Fibroblast of lung (primary cell): ENCODE measurements around the gene DHODH.

Source experiments
- EZH2 ChIP-seq: IDR thresholded peaks from 2 replicates; pipeline ENCODE4 v1.5.1; 2012; ENCODE audit warnings: low read length, control low read depth, mild to moderate bottlenecking; ENCODE audit errors: missing control alignments
- TF ChIP-seq, protein P1 (sequence below), 2 donors: IDR thresholded peaks in 1 of 2; conservative IDR thresholded peaks in 1 of 2; 1 replicate in 1 of 2; 2 replicates in 1 of 2; pipeline ENCODE4 v1.5.1; 2011 to 2012; ENCODE audit warnings: low read length in 2 of 2, control low read depth in 1 of 2, inconsistent platforms in 1 of 2, low read depth in 1 of 2, mild to moderate bottlenecking in 1 of 2

DNA sequence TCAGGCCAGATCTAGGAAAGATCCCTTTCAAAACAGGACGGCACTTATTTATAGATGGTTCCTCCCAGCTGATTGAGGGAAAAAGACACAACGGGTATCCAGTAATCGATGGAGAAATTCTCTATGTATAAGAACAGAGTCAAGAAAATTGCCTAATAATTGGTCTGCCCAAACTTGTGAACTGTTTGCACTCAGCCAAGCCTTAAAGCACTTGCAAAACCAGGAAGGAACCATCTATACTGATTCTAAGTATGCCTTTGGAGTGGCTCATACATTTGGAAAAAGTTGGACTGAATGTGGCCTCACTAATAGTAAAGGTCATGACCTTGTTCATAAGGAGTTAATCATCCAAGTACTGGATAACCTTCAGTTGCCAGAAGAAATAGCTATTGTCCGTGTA, 60.4 kb downstream of the DHODH start:
- TF ChIP-seq, protein P1, sequence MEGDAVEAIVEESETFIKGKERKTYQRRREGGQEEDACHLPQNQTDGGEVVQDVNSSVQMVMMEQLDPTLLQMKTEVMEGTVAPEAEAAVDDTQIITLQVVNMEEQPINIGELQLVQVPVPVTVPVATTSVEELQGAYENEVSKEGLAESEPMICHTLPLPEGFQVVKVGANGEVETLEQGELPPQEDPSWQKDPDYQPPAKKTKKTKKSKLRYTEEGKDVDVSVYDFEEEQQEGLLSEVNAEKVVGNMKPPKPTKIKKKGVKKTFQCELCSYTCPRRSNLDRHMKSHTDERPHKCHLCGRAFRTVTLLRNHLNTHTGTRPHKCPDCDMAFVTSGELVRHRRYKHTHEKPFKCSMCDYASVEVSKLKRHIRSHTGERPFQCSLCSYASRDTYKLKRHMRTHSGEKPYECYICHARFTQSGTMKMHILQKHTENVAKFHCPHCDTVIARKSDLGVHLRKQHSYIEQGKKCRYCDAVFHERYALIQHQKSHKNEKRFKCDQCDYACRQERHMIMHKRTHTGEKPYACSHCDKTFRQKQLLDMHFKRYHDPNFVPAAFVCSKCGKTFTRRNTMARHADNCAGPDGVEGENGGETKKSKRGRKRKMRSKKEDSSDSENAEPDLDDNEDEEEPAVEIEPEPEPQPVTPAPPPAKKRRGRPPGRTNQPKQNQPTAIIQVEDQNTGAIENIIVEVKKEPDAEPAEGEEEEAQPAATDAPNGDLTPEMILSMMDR (conservative IDR thresholded peaks at IDR 0.05 in 1 of 2, IDR thresholded peaks at IDR 0.05 in 1 of 2; ENCODE audit: low read depth in 1 of 2, low read length in 2 of 2) = no peak
- no peak for TF ChIP-seq EZH2
